OCI-LY7 (cell line): ENCODE data around the gene MCUB.

Experiments used
- EZH2phosphoT487 ChIP-seq: fragments of 200-600 bp; sonication (generic); IDR thresholded peaks from 2 replicates; pipeline ENCODE4 v1.6.1; 2018; ENCODE audit warnings: low read depth, borderline replicate concordance, mild to moderate bottlenecking, mixed run types, antibody characterized with exemption, low read length, moderate library complexity, mixed read lengths
- TF ChIP-seq, protein P1 (sequence below): fragments of 200-600 bp; sonication (generic); conservative IDR thresholded peaks from 2 replicates; pipeline ENCODE4 v1.5.1; 2014; ENCODE audit warnings: mild to moderate bottlenecking, antibody characterized with exemption, low read length, moderate library complexity, mixed read lengths

DNA sequence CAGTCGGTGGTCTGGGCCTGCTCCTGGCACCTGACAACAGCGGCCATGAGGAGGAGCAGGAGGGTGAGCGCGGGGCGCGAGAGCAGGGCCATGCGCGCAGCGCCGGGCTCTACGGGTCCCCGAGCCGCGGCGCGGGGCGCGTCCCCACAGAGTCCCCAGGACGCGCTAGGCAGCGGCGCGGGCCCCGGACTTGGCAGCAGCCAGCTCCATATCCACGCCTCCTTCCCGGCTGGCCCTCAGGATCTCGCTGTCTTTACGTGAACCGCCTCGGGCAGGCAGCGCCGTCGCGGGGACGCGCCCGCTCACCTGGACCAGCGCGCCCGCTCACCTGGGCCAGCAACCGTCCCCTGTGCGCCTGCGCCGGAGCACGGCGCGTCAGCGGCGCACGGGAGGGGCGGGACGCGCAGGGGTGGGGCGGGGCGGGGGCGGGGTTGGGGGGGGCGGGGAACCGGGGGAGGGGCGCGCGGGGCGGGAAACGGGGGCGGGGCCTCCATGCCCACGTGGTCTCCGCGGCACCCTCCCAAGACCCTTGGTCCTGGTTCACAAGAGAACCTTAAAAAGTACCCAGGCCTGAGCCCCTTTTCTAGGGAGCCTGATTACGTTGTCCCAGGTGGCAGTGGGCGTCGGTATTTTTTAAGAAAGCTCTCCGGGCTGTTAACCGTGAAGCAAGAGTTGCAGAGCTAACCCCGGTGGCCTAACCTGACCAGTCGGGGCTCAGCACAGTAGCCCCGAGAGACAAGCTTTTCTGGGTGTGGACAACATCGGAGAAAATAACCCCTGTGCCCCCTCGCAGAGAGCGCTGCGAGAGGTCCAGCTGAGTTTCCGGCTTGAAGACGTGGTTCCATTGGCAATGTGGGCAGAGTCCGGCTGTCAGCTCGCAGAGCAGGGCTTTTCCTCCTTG, 169.9 kb downstream of the MCUB start, which contains the start of gene PLA2G12A:
- TF ChIP-seq, protein P1, sequence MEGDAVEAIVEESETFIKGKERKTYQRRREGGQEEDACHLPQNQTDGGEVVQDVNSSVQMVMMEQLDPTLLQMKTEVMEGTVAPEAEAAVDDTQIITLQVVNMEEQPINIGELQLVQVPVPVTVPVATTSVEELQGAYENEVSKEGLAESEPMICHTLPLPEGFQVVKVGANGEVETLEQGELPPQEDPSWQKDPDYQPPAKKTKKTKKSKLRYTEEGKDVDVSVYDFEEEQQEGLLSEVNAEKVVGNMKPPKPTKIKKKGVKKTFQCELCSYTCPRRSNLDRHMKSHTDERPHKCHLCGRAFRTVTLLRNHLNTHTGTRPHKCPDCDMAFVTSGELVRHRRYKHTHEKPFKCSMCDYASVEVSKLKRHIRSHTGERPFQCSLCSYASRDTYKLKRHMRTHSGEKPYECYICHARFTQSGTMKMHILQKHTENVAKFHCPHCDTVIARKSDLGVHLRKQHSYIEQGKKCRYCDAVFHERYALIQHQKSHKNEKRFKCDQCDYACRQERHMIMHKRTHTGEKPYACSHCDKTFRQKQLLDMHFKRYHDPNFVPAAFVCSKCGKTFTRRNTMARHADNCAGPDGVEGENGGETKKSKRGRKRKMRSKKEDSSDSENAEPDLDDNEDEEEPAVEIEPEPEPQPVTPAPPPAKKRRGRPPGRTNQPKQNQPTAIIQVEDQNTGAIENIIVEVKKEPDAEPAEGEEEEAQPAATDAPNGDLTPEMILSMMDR = no peak
- TF ChIP-seq EZH2phosphoT487 = no peak
